Mesothelial cell of epicardium (in vitro differentiated cells): Measurements from ENCODE around the gene CEP128. TPM values are rescaled to one million over a fixed set of nuclear protein-coding genes. Genes with fewer than 3 reads are reported as not detected.
A peak's percentile ranks its signal among the peaks of the same experiment; 100 is the strongest.

Experiments used
- DNase-seq, 2 experiments: peaks; one replicate each; pipeline ENCODE4 v3.0.0; 2021; ENCODE audit warnings: low spot score in 2 of 2; ENCODE audit not compliant: unreplicated experiment in 2 of 2
- H3K27ac Mint-ChIP-seq: 2 replicates; pipeline ENCODE4 v1.8.0; 2021; ENCODE audit warnings: mixed read lengths
- H3K27me3 Mint-ChIP-seq: 2 replicates; pipeline ENCODE4 v1.8.0; 2021; ENCODE audit warnings: low read depth, mixed read lengths
- H3K36me3 Mint-ChIP-seq: 2 replicates; pipeline ENCODE4 v1.8.0; 2021; ENCODE audit warnings: mixed read lengths
- H3K4me1 Mint-ChIP-seq: 2 replicates; pipeline ENCODE4 v1.8.0; 2021; ENCODE audit warnings: mixed read lengths
- H3K4me3 Mint-ChIP-seq: 2 replicates; pipeline ENCODE4 v1.8.0; 2021; ENCODE audit warnings: mild to moderate bottlenecking, moderate library complexity, mixed read lengths
- H3K9me3 Mint-ChIP-seq: 2 replicates; pipeline ENCODE4 v1.8.0; 2021; ENCODE audit warnings: mixed read lengths
- total RNA-seq: library from RNA; stranded (reverse); gene quantifications from 3 replicates; pipeline ENCODE4 v1.2.1, GENCODE V29; 2021
- TF ChIP-seq, protein P1 (sequence below): fragments of 200-600 bp; sonication (generic); IDR thresholded peaks from one replicate; pipeline ENCODE4 v1.5.0; 2021; ENCODE audit warnings: antibody characterized with exemption; ENCODE audit not compliant: unreplicated experiment

CEP128 gene
- total RNA-seq, 1 donor from 2014 or later = 14.8 TPM

- H3K36me3 Mint-ChIP-seq = peaks cover 3% of the 10 kb centered on the region
- no peaks in the 10 kb centered on the region for H3K4me1 Mint-ChIP-seq
- H3K4me3 Mint-ChIP-seq = no peak overlapping the region
- H3K9me3 Mint-ChIP-seq = peaks cover 10% of the 10 kb centered on the region
- no peak for DNase-seq
- H3K27ac Mint-ChIP-seq = no peak overlapping the region
- no peaks in the 10 kb centered on the region for H3K27me3 Mint-ChIP-seq
- TF ChIP-seq, protein P1, sequence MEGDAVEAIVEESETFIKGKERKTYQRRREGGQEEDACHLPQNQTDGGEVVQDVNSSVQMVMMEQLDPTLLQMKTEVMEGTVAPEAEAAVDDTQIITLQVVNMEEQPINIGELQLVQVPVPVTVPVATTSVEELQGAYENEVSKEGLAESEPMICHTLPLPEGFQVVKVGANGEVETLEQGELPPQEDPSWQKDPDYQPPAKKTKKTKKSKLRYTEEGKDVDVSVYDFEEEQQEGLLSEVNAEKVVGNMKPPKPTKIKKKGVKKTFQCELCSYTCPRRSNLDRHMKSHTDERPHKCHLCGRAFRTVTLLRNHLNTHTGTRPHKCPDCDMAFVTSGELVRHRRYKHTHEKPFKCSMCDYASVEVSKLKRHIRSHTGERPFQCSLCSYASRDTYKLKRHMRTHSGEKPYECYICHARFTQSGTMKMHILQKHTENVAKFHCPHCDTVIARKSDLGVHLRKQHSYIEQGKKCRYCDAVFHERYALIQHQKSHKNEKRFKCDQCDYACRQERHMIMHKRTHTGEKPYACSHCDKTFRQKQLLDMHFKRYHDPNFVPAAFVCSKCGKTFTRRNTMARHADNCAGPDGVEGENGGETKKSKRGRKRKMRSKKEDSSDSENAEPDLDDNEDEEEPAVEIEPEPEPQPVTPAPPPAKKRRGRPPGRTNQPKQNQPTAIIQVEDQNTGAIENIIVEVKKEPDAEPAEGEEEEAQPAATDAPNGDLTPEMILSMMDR = no peak
Observed at GRCh38 chr14:80862541-80862940, 79.0 kb downstream of the CEP128 start.

- DNase-seq = no peak
- TF ChIP-seq, protein P1 = peak; percentile 86
- no peaks in the 10 kb centered on the region for H3K9me3 Mint-ChIP-seq
Observed at GRCh38 chr14:80850197-80850814, 91.2 kb downstream of the CEP128 start.

GRCh38 chr14:80847070-80847469 is 94.5 kb downstream of the CEP128 start:
- peaks cover 2% of the 10 kb centered on the region for H3K4me1 Mint-ChIP-seq

More at GRCh38 chr14:80850197-80850814, 91.2 kb downstream of the CEP128 start:
- H3K36me3 Mint-ChIP-seq = no peaks in the 10 kb centered on the region
- no peak overlapping the region for H3K4me3 Mint-ChIP-seq
- no peaks in the 10 kb centered on the region for H3K27me3 Mint-ChIP-seq
- H3K27ac Mint-ChIP-seq = no peak overlapping the region
- H3K4me1 Mint-ChIP-seq = peaks cover 2% of the 10 kb centered on the region

GRCh38 chr14:80845856-80846255 is 95.7 kb downstream of the CEP128 start:
- H3K27me3 Mint-ChIP-seq = no peaks in the 10 kb centered on the region
- no peaks in the 10 kb centered on the region for H3K9me3 Mint-ChIP-seq
- TF ChIP-seq, protein P1 = no peak
- no peak overlapping the region for H3K27ac Mint-ChIP-seq
- no peaks in the 10 kb centered on the region for H3K36me3 Mint-ChIP-seq
- peaks cover 2% of the 10 kb centered on the region for H3K4me1 Mint-ChIP-seq
- DNase-seq = no peak
- no peak overlapping the region for H3K4me3 Mint-ChIP-seq

More at GRCh38 chr14:80847070-80847469, 94.5 kb downstream of the CEP128 start:
- TF ChIP-seq, protein P1 = no peak
- Mint-ChIP-seq H3K9me3 (no peaks in the 10 kb centered on the region), H3K4me3 (no peak overlapping the region), H3K27me3 (no peaks in the 10 kb centered on the region), H3K27ac (no peak overlapping the region), H3K36me3 (no peaks in the 10 kb centered on the region)
- no peak for DNase-seq

- DNase-seq = no peak
- Mint-ChIP-seq H3K4me3 (no peak overlapping the region), H3K27me3 (no peaks in the 10 kb centered on the region), H3K36me3 (no peaks in the 10 kb centered on the region), H3K9me3 (no peaks in the 10 kb centered on the region), H3K4me1 (peaks cover 2% of the 10 kb centered on the region), H3K27ac (no peak overlapping the region)
- TF ChIP-seq, protein P1 = no peak
Observed at GRCh38 chr14:80844872-80845271, 96.7 kb downstream of the CEP128 start.

GRCh38 chr14:80839743-80840142 is 101.8 kb downstream of the CEP128 start:
- TF ChIP-seq, protein P1 = no peak

More at GRCh38 chr14:80839743-80840142, 101.8 kb downstream of the CEP128 start:
- Mint-ChIP-seq H3K27me3 (no peaks in the 10 kb centered on the region), H3K9me3 (no peaks in the 10 kb centered on the region), H3K4me1 (no peaks in the 10 kb centered on the region), H3K4me3 (no peak overlapping the region), H3K27ac (no peak overlapping the region), H3K36me3 (no peaks in the 10 kb centered on the region)
- no peak for DNase-seq
